Activated CD8-positive, alpha-beta T cell treated with anti-CD3 and anti-CD28 coated beads for 36 hours (primary cell): ENCODE measurements around the gene SCN10A. TPM values are rescaled to one million over a fixed set of nuclear protein-coding genes. Genes with fewer than 3 reads are reported as not detected.

Experiments used
- ATAC-seq: fragments of 200-7000 bp; cut with Tn5 transposase; one replicate; pipeline ENCODE4 v1.10.0; 2021; ENCODE audit warnings: mild to moderate bottlenecking, moderate library complexity
- CTCF ChIA-PET: fragments of 350-600 bp; sonication (Branson Sonifier 250); formaldehyde crosslinking; loops from one replicate; lab custom pipeline; 2021; ENCODE audit warnings: antibody characterized with exemption; lab: Charles Lee
- POLR2A ChIA-PET: fragments of 350-600 bp; sonication (Branson Sonifier 250); formaldehyde crosslinking; loops from one replicate; lab custom pipeline; 2021; ENCODE audit warnings: antibody characterized with exemption; lab: Charles Lee
- DNase-seq: peaks from one replicate; pipeline ENCODE4 v3.0.0-alpha.2; 2020
- H3K27ac Mint-ChIP-seq: one replicate; pipeline ENCODE4 v1.8.0; 2021; ENCODE audit warnings: mild to moderate bottlenecking, mixed read lengths
- H3K27me3 Mint-ChIP-seq: one replicate; pipeline ENCODE4 v1.8.0; 2021; ENCODE audit warnings: mixed read lengths
- H3K36me3 Mint-ChIP-seq: one replicate; pipeline ENCODE4 v1.8.0; 2021; ENCODE audit warnings: low read depth, mixed read lengths
- H3K4me1 Mint-ChIP-seq: one replicate; pipeline ENCODE4 v1.8.0; 2021; ENCODE audit warnings: low read depth, mixed read lengths
- H3K4me3 Mint-ChIP-seq: one replicate; pipeline ENCODE4 v1.8.0; 2021; ENCODE audit warnings: mild to moderate bottlenecking, moderate library complexity, mixed read lengths
- H3K9me3 Mint-ChIP-seq: one replicate; pipeline ENCODE4 v1.8.0; 2021; ENCODE audit warnings: mixed read lengths
- intact Hi-C: fragments of 100-400 bp; cut with micrococcal nuclease; formaldehyde crosslinking; loops from one replicate; pipeline ENCODE4 v1.10.0; 2022
- total RNA-seq, 2 experiments: library from RNA; stranded (reverse); gene quantifications; one replicate each; pipeline ENCODE4 v1.2.3, GENCODE V29; 2021
- TF ChIP-seq, protein P1 (sequence below): fragments of 200-600 bp; IDR thresholded peaks from one replicate; pipeline ENCODE4 v1.8.0; 2022; ENCODE audit warnings: antibody characterized with exemption, mild to moderate bottlenecking

The SCN10A gene
- total RNA-seq, 2 experiments from 2014 or later, result not detected

DNA sequence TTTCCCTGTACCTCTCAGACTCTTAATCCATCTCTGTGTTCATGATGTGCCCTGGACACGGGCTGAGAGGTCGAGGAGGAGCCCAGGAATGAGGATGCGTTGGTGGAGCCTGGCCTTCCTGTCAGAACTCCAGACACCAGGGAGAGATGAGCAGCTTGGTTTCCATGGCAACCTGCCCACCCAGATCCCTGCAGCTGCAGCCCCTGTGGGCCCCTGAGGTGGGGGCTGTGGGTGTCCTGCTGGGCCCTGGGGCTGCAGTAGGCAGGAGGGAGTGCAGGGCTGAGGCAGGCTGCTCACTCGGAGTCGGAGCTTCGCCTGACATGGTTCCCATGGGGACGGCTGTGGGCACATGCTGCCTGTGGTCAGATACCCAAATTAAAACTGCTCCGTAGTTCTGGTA lies 7.7 kb upstream of the SCN10A start:
- ChIA-PET POLR2A (no interaction called here), CTCF (no interaction called here)
- Mint-ChIP-seq H3K9me3 (no peaks in the 10 kb centered on the region), H3K27ac (no peak overlapping the region), H3K4me3 (no peak overlapping the region), H3K27me3 (peaks cover 23% of the 10 kb centered on the region), H3K4me1 (no peaks in the 10 kb centered on the region), H3K36me3 (no peaks in the 10 kb centered on the region)
- intact Hi-C loops, result no loop called here
- DNase-seq (no peak), ATAC-seq (no peak)
- TF ChIP-seq, protein P1, sequence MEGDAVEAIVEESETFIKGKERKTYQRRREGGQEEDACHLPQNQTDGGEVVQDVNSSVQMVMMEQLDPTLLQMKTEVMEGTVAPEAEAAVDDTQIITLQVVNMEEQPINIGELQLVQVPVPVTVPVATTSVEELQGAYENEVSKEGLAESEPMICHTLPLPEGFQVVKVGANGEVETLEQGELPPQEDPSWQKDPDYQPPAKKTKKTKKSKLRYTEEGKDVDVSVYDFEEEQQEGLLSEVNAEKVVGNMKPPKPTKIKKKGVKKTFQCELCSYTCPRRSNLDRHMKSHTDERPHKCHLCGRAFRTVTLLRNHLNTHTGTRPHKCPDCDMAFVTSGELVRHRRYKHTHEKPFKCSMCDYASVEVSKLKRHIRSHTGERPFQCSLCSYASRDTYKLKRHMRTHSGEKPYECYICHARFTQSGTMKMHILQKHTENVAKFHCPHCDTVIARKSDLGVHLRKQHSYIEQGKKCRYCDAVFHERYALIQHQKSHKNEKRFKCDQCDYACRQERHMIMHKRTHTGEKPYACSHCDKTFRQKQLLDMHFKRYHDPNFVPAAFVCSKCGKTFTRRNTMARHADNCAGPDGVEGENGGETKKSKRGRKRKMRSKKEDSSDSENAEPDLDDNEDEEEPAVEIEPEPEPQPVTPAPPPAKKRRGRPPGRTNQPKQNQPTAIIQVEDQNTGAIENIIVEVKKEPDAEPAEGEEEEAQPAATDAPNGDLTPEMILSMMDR, result no peak

- no peaks in the 10 kb centered on the region for H3K4me1 Mint-ChIP-seq
- TF ChIP-seq, protein P1, result no peak
- no peak overlapping the region for H3K4me3 Mint-ChIP-seq
- ChIA-PET POLR2A (no interaction called here), CTCF (no interaction called here)
- H3K27me3 Mint-ChIP-seq, result peaks cover 23% of the 10 kb centered on the region
- H3K9me3 Mint-ChIP-seq, result no peaks in the 10 kb centered on the region
- intact Hi-C loops, result no loop called here
- DNase-seq, result no peak
- H3K27ac Mint-ChIP-seq, result no peak overlapping the region
- ATAC-seq, result no peak
- H3K36me3 Mint-ChIP-seq, result no peaks in the 10 kb centered on the region
Measured at GRCh38 chr3:38823186-38823585, 7.2 kb upstream of the SCN10A start.

DNA sequence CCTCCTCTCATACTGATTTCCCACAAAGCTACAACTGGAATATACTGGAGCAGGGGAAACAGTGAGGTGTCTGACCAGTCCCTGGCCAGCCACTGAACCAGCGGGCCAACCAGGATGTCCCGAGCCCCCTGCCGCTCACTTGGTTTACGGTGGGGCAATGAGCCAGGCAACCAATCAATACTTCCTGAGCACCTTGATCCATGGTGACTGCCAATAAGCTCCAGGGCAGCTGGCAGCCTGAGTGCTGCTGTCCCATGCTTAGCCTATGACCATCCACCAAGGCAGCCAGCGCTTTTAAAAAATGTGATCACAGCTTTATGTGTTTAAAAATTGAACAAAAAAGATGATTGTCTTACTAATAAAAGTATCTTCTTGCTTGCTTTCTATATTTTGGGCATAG lies 4.2 kb downstream of the SCN10A start:
- no peak for ATAC-seq
- TF ChIP-seq, protein P1, result no peak
- POLR2A ChIA-PET, result no interaction called here
- no peaks in the 10 kb centered on the region for H3K4me1 Mint-ChIP-seq
- intact Hi-C loops, result no loop called here
- H3K36me3 Mint-ChIP-seq, result no peaks in the 10 kb centered on the region
- no peak overlapping the region for H3K4me3 Mint-ChIP-seq
- H3K27me3 Mint-ChIP-seq, result peaks cover 5% of the 10 kb centered on the region
- H3K27ac Mint-ChIP-seq, result no peak overlapping the region
- no peak for DNase-seq
- H3K9me3 Mint-ChIP-seq, result no peaks in the 10 kb centered on the region
- CTCF ChIA-PET, result interaction anchor here (1.5 kb wide), 1 partner anchor 188 kb away, joined by 4 read pairs; no protein-coding TSS in a partner anchor

DNA sequence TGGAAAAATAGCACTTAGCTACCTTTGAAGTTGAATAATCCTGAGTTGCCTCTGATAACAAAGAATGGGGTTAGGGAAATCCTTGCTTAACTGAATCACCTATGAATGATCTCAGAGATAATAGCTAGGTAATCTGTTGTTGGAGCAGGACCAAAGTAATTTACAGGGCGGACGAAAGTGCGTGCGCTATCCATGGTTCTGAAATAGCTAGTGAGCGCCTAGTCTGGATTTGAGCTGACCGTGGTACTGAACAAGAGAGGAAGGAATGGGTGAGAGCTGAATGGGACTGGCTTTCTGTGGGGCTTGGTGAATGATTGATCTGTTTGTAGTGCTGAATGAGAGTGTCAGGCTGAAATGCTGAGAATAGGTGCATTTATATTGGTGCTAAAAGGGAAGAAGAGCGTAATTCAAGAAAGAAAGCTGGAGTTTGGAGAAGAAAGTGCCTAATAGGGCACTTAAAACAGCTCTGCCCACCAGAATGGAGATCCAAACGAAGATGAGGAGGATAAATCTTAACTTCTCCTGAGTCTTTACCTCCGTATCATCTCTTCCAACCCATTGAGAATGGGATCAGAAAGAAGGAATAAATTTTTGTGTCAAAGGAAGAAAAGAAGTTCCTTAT lies 10.1 kb downstream of the SCN10A start:
- Mint-ChIP-seq H3K9me3 (no peaks in the 10 kb centered on the region), H3K27me3 (no peaks in the 10 kb centered on the region), H3K4me1 (no peaks in the 10 kb centered on the region), H3K4me3 (no peak overlapping the region), H3K36me3 (no peaks in the 10 kb centered on the region), H3K27ac (no peak overlapping the region)
- intact Hi-C loops, result no loop called here
- TF ChIP-seq, protein P1, result no peak
- CTCF ChIA-PET, result interaction anchor here (0.8 to 1.3 kb wide), 6 partner anchors 15 to 284 kb away, joined by 3 to 4 read pairs (median 3); no protein-coding TSS in a partner anchor
- ATAC-seq, result peak; percentile 76
- DNase-seq, result peak; percentile 67
- POLR2A ChIA-PET, result no interaction called here

DNA sequence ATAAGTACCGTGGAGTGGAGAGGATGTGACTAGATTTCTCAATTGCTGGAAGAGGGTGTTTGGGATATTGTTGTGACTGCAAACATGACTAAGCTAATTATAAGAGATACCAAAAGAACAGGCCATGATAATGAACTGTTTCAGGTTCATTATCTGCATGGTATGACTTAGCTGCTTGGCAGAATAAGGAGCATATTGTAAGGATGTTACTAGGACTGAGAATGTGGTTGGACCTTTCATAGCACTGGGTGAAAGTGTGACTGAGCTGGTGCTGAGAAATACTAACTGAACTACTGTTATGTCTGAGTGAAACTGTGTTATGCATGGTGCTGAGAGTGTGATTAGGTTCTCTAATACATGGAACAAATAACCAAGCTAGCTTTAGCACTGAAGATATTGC lies 11.0 kb downstream of the SCN10A start:
- ATAC-seq (no peak), DNase-seq (no peak)
- POLR2A ChIA-PET, result no interaction called here
- Mint-ChIP-seq H3K9me3 (no peaks in the 10 kb centered on the region), H3K27ac (no peak overlapping the region), H3K4me1 (no peaks in the 10 kb centered on the region), H3K36me3 (no peaks in the 10 kb centered on the region), H3K4me3 (no peak overlapping the region), H3K27me3 (no peaks in the 10 kb centered on the region)
- intact Hi-C loops, result no loop called here
- TF ChIP-seq, protein P1, result no peak
- CTCF ChIA-PET, result interaction anchor here (0.8 to 1.3 kb wide), 6 partner anchors 15 to 283 kb away, joined by 3 to 4 read pairs (median 3); no protein-coding TSS in a partner anchor
